GM12878 (cell line): ENCODE data around the gene S100A2. TPM values are rescaled to one million over a fixed set of nuclear protein-coding genes. Genes with fewer than 3 reads are reported as not detected.

Experiments used
- CREB1 ChIP-seq: IDR thresholded peaks from 2 replicates; pipeline ENCODE4 v1.6.1; 2012; ENCODE audit warnings: low read depth, mild to moderate bottlenecking, inconsistent platforms
- GABPA ChIP-seq: IDR thresholded peaks from 2 replicates; pipeline ENCODE4 v1.6.1; 2014; ENCODE audit warnings: antibody characterized with exemption, low read depth, mild to moderate bottlenecking, inconsistent platforms
- SUZ12 ChIP-seq: fragments of 200-600 bp; sonication (generic); IDR thresholded peaks from one replicate; pipeline ENCODE4 v1.6.1; 2018; ENCODE audit warnings: antibody characterized with exemption, mild to moderate bottlenecking; ENCODE audit not compliant: unreplicated experiment
- ZZZ3 ChIP-seq: IDR thresholded peaks from 2 replicates; pipeline ENCODE4 v1.6.1; 2011; ENCODE audit warnings: low read depth; ENCODE audit not compliant: control insufficient read depth, insufficient read length
- polyA plus RNA-seq, 11 experiments: library from polyadenylated mRNA; depleted of rRNA in 4 of 11; unstranded in 6 of 11; stranded (reverse) in 5 of 11; fragments of >200 nt; fragmentation: Nextera tagmentation in 4 of 11; fragmentation: Illumina TruSeq in 1 of 11; extraction: Ambion mirVana in 4 of 11; extraction: Trizol in 1 of 11; gene quantifications; 1 replicate in 1 of 11; 2 replicates in 10 of 11; pipeline versions ENCODE4 v1.2.1 to v1.2.3, GENCODE V29; 2011 to 2016; ENCODE audit warnings: inconsistent platforms in 2 of 11, missing spikeins in 2 of 11, low read depth in 1 of 11
- total RNA-seq, 4 experiments: library from RNA; depleted of rRNA in 3 of 4; stranded (reverse); fragments of >200 nt in 3 of 4; fragmentation: Illumina TruSeq in 1 of 4; extraction: Trizol in 1 of 4; gene quantifications; 2 replicates each; pipeline versions ENCODE4 v1.2.1 to v1.2.3, GENCODE V29; 2013 to 2021

S100A2 gene
- total and polyA plus RNA-seq, 10 of the 15 experiments (the other 5 are each of a cell fraction or from before 2014, with no cell fraction given) = 0.11 to 1.5 (median 0.59) TPM; not detected in 2

GRCh38 chr1:153513023-153513422 is 52.6 kb downstream of the S100A2 start (continued):
- TF ChIP-seq ZZZ3 (no peak), CREB1 (no peak), GABPA (no peak), SUZ12 (no peak)

Other genes starting within 250 kb of the S100A2 start
Only the 7 nearest of the 20 such genes appear.
- 44.6 and 48.4 TPM in 2 replicates for gene S100A6, start 29.9 kb downstream of the S100A2 start, total RNA-seq (2014; rRNA removed)
- gene S100A6, start 29.9 kb downstream of the S100A2 start, total RNA-seq (2014; rRNA removed; fragmentation: Illumina TruSeq; extraction: Trizol) = 45.7 and 46.9 TPM in 2 replicates
- gene S100A6, start 29.9 kb downstream of the S100A2 start, total RNA-seq (2021) = 54.6 and 55.4 TPM in 2 replicates
- 5.3 and 7.2 TPM in 2 replicates for gene S100A6, start 29.9 kb downstream of the S100A2 start, polyA plus RNA-seq (2011; rRNA removed)
- 10.5 and 15.0 TPM in 2 replicates for gene S100A6, start 29.9 kb downstream of the S100A2 start, polyA plus RNA-seq (2014; fragmentation: Illumina TruSeq; extraction: Trizol)
- 100 to 1,000 TPM; 109 to 121 TPM for gene S100A6, start 29.9 kb downstream of the S100A2 start, polyA plus RNA-seq (2014; fragmentation: Nextera tagmentation; extraction: Ambion mirVana)
- gene S100A6, start 29.9 kb downstream of the S100A2 start, polyA plus RNA-seq (2014; rRNA removed) = 59.1 and 60.2 TPM in 2 replicates
- gene S100A6, start 29.9 kb downstream of the S100A2 start, polyA plus RNA-seq (2016; fragmentation: Nextera tagmentation; extraction: Ambion mirVana) = 10 to 100 TPM; 28.8 to 32.3 TPM
- gene S100A5, start 24.9 kb downstream of the S100A2 start, total RNA-seq (2014; rRNA removed) = not detected in 2 replicates
- 0.63 TPM in 1 of 2 replicates, not detected in the other for gene S100A5, start 24.9 kb downstream of the S100A2 start, total RNA-seq (2014; rRNA removed; fragmentation: Illumina TruSeq; extraction: Trizol)
- gene S100A5, start 24.9 kb downstream of the S100A2 start, total RNA-seq (2021) = 0.45 and 0.49 TPM in 2 replicates
- not detected in 2 replicates for gene S100A5, start 24.9 kb downstream of the S100A2 start, polyA plus RNA-seq (2011; rRNA removed)
- gene S100A5, start 24.9 kb downstream of the S100A2 start, polyA plus RNA-seq (2014; fragmentation: Illumina TruSeq; extraction: Trizol) = not detected in 2 replicates
- under 1 TPM; 0.47 to 0.75 TPM for gene S100A5, start 24.9 kb downstream of the S100A2 start, polyA plus RNA-seq (2014; fragmentation: Nextera tagmentation; extraction: Ambion mirVana)
- gene S100A5, start 24.9 kb downstream of the S100A2 start, polyA plus RNA-seq (2014; rRNA removed) = 0.28 TPM in 1 of 2 replicates, not detected in the other
- gene S100A5, start 24.9 kb downstream of the S100A2 start, polyA plus RNA-seq (2016; fragmentation: Nextera tagmentation; extraction: Ambion mirVana) = not detected
- 19.9 and 25.9 TPM in 2 replicates for gene S100A4, start 20.0 kb downstream of the S100A2 start, total RNA-seq (2014; rRNA removed)
- 26.2 and 30.4 TPM in 2 replicates for gene S100A4, start 20.0 kb downstream of the S100A2 start, total RNA-seq (2014; rRNA removed; fragmentation: Illumina TruSeq; extraction: Trizol)
- gene S100A4, start 20.0 kb downstream of the S100A2 start, total RNA-seq (2021) = 29.5 and 34.0 TPM in 2 replicates
- gene S100A4, start 20.0 kb downstream of the S100A2 start, polyA plus RNA-seq (2011; rRNA removed) = 10.3 and 14.2 TPM in 2 replicates
- 26.2 and 28.4 TPM in 2 replicates for gene S100A4, start 20.0 kb downstream of the S100A2 start, polyA plus RNA-seq (2014; fragmentation: Illumina TruSeq; extraction: Trizol)
- 100 to 1,000 TPM in 1 of 2 experiments, 10 to 100 TPM in 1; 73.9 to 104 TPM for gene S100A4, start 20.0 kb downstream of the S100A2 start, polyA plus RNA-seq (2014; fragmentation: Nextera tagmentation; extraction: Ambion mirVana)
- gene S100A4, start 20.0 kb downstream of the S100A2 start, polyA plus RNA-seq (2014; rRNA removed) = 43.8 and 45.8 TPM in 2 replicates
- gene S100A4, start 20.0 kb downstream of the S100A2 start, polyA plus RNA-seq (2016; fragmentation: Nextera tagmentation; extraction: Ambion mirVana) = 1 to 10 TPM; 4.3 to 9.9 TPM
- gene S100A3, start 16.6 kb downstream of the S100A2 start, total RNA-seq (2014; rRNA removed) = not detected in 2 replicates
- not detected in 2 replicates for gene S100A3, start 16.6 kb downstream of the S100A2 start, total RNA-seq (2014; rRNA removed; fragmentation: Illumina TruSeq; extraction: Trizol)
- 0.29 TPM in 1 of 2 replicates, not detected in the other for gene S100A3, start 16.6 kb downstream of the S100A2 start, total RNA-seq (2021)
- 0.32 and 0.45 TPM in 2 replicates for gene S100A3, start 16.6 kb downstream of the S100A2 start, polyA plus RNA-seq (2011; rRNA removed)
- not detected in 2 replicates for gene S100A3, start 16.6 kb downstream of the S100A2 start, polyA plus RNA-seq (2014; fragmentation: Illumina TruSeq; extraction: Trizol)
- gene S100A3, start 16.6 kb downstream of the S100A2 start, polyA plus RNA-seq (2014; fragmentation: Nextera tagmentation; extraction: Ambion mirVana) = not detected
- gene S100A3, start 16.6 kb downstream of the S100A2 start, polyA plus RNA-seq (2014; rRNA removed) = 0.32 TPM in 1 of 2 replicates, not detected in the other
- not detected for gene S100A3, start 16.6 kb downstream of the S100A2 start, polyA plus RNA-seq (2016; fragmentation: Nextera tagmentation; extraction: Ambion mirVana)
- not detected in 2 replicates for gene S100A16, start 47.3 kb upstream of the S100A2 start, total RNA-seq (2014; rRNA removed)
- gene S100A16, start 47.3 kb upstream of the S100A2 start, total RNA-seq (2014; rRNA removed; fragmentation: Illumina TruSeq; extraction: Trizol) = not detected in 2 replicates
- 0.51 TPM in 1 of 2 replicates, not detected in the other for gene S100A16, start 47.3 kb upstream of the S100A2 start, total RNA-seq (2021)
- 0.12 and 0.15 TPM in 2 replicates for gene S100A16, start 47.3 kb upstream of the S100A2 start, polyA plus RNA-seq (2011; rRNA removed)
- not detected in 2 replicates for gene S100A16, start 47.3 kb upstream of the S100A2 start, polyA plus RNA-seq (2014; fragmentation: Illumina TruSeq; extraction: Trizol)
- gene S100A16, start 47.3 kb upstream of the S100A2 start, polyA plus RNA-seq (2014; fragmentation: Nextera tagmentation; extraction: Ambion mirVana) = not detected
- not detected in 2 replicates for gene S100A16, start 47.3 kb upstream of the S100A2 start, polyA plus RNA-seq (2014; rRNA removed)
- gene S100A16, start 47.3 kb upstream of the S100A2 start, polyA plus RNA-seq (2016; fragmentation: Nextera tagmentation; extraction: Ambion mirVana) = under 1 TPM; 0.14 to 0.35 TPM
- gene S100A14, start 50.5 kb upstream of the S100A2 start, total RNA-seq (2014; rRNA removed) = 0.28 and 0.33 TPM in 2 replicates
- gene S100A14, start 50.5 kb upstream of the S100A2 start, total RNA-seq (2014; rRNA removed; fragmentation: Illumina TruSeq; extraction: Trizol) = 0.28 TPM in 1 of 2 replicates, not detected in the other
- gene S100A14, start 50.5 kb upstream of the S100A2 start, total RNA-seq (2021) = 0.53 and 0.54 TPM in 2 replicates
- 0.58 and 0.89 TPM in 2 replicates for gene S100A14, start 50.5 kb upstream of the S100A2 start, polyA plus RNA-seq (2011; rRNA removed)
- 0.35 and 0.46 TPM in 2 replicates for gene S100A14, start 50.5 kb upstream of the S100A2 start, polyA plus RNA-seq (2014; fragmentation: Illumina TruSeq; extraction: Trizol)
- gene S100A14, start 50.5 kb upstream of the S100A2 start, polyA plus RNA-seq (2014; fragmentation: Nextera tagmentation; extraction: Ambion mirVana) = under 1 TPM in 1 of 2 experiments, not detected in 1; 0.20 TPM
- 0.28 and 0.77 TPM in 2 replicates for gene S100A14, start 50.5 kb upstream of the S100A2 start, polyA plus RNA-seq (2014; rRNA removed)
- not detected for gene S100A14, start 50.5 kb upstream of the S100A2 start, polyA plus RNA-seq (2016; fragmentation: Nextera tagmentation; extraction: Ambion mirVana)
- 6.2 and 8.1 TPM in 2 replicates for gene S100A13, start 61.7 kb upstream of the S100A2 start, total RNA-seq (2014; rRNA removed)
- 7.9 and 9.1 TPM in 2 replicates for gene S100A13, start 61.7 kb upstream of the S100A2 start, total RNA-seq (2014; rRNA removed; fragmentation: Illumina TruSeq; extraction: Trizol)
- 10.3 and 12.8 TPM in 2 replicates for gene S100A13, start 61.7 kb upstream of the S100A2 start, total RNA-seq (2021)
- 5.6 and 6.6 TPM in 2 replicates for gene S100A13, start 61.7 kb upstream of the S100A2 start, polyA plus RNA-seq (2011; rRNA removed)
- 10.1 and 10.3 TPM in 2 replicates for gene S100A13, start 61.7 kb upstream of the S100A2 start, polyA plus RNA-seq (2014; fragmentation: Illumina TruSeq; extraction: Trizol)
- gene S100A13, start 61.7 kb upstream of the S100A2 start, polyA plus RNA-seq (2014; fragmentation: Nextera tagmentation; extraction: Ambion mirVana) = 10 to 100 TPM; 29.7 to 30.9 TPM
- 13.0 and 17.1 TPM in 2 replicates for gene S100A13, start 61.7 kb upstream of the S100A2 start, polyA plus RNA-seq (2014; rRNA removed)
- 1 to 10 TPM; 5.7 to 7.3 TPM for gene S100A13, start 61.7 kb upstream of the S100A2 start, polyA plus RNA-seq (2016; fragmentation: Nextera tagmentation; extraction: Ambion mirVana)